Activated naive CD4-positive, alpha-beta T cell treated with Interleukin-2 at 50 U/mL for 16 hours (primary cell): ENCODE data around the gene NELL1.
"Not testable (repeated sequence)": the region's sequence is repeated elsewhere in the genome, so short reads cannot be mapped to it uniquely, and the experiment has no call there.

Experiments
- DNase-seq: peaks from one replicate; pipeline ENCODE4 v3.0.0-alpha.2; 2020

Gene NELL1

GRCh38 chr11:21132146-21132720, 462.8 kb downstream of the NELL1 start:
- no peak for DNase-seq

GRCh38 chr11:21133244-21133643, 463.9 kb downstream of the NELL1 start:
- DNase-seq, result no peak

- no peak for DNase-seq
Measured at GRCh38 chr11:21133722-21134121, 464.3 kb downstream of the NELL1 start.

- DNase-seq, result no peak
Measured at GRCh38 chr11:21137803-21138202, 468.4 kb downstream of the NELL1 start.

GRCh38 chr11:21141557-21141956, 472.2 kb downstream of the NELL1 start:
- DNase-seq, result not testable (repeated sequence)

GRCh38 chr11:21142007-21142406, 472.6 kb downstream of the NELL1 start:
- no peak for DNase-seq

GRCh38 chr11:21144531-21144930, 475.1 kb downstream of the NELL1 start:
- no peak for DNase-seq

- DNase-seq, result no peak
Measured at GRCh38 chr11:21148376-21148775, 479.0 kb downstream of the NELL1 start.

- DNase-seq, result no peak
Measured at GRCh38 chr11:21160140-21160539, 490.8 kb downstream of the NELL1 start.

GRCh38 chr11:21169639-21170038, 500.3 kb downstream of the NELL1 start:
- DNase-seq, result no peak

- no peak for DNase-seq
Measured at GRCh38 chr11:21173476-21173875, 504.1 kb downstream of the NELL1 start.

- no peak for DNase-seq
Measured at GRCh38 chr11:21174781-21175180, 505.4 kb downstream of the NELL1 start.

GRCh38 chr11:21177379-21177778, 508.0 kb downstream of the NELL1 start:
- no peak for DNase-seq

GRCh38 chr11:21179770-21180169, 510.4 kb downstream of the NELL1 start:
- no peak for DNase-seq

GRCh38 chr11:21180182-21180581, 510.8 kb downstream of the NELL1 start:
- no peak for DNase-seq

GRCh38 chr11:21185959-21186358, 516.6 kb downstream of the NELL1 start:
- no peak for DNase-seq

GRCh38 chr11:21190181-21190580, 520.8 kb downstream of the NELL1 start:
- DNase-seq, result no peak

- no peak for DNase-seq
Measured at GRCh38 chr11:21195995-21196394, 526.6 kb downstream of the NELL1 start.

- DNase-seq, result no peak
Measured at GRCh38 chr11:21198498-21198897, 529.1 kb downstream of the NELL1 start.

GRCh38 chr11:21205205-21205604, 535.8 kb downstream of the NELL1 start:
- DNase-seq, result no peak

- DNase-seq, result no peak
Measured at GRCh38 chr11:21225860-21226259, 556.5 kb downstream of the NELL1 start.

GRCh38 chr11:21229224-21229623, 559.8 kb downstream of the NELL1 start:
- DNase-seq, result no peak

- DNase-seq, result no peak
Measured at GRCh38 chr11:21250196-21250595, 580.8 kb downstream of the NELL1 start.

- no peak for DNase-seq
Measured at GRCh38 chr11:21254055-21254454, 584.7 kb downstream of the NELL1 start.

- no peak for DNase-seq
Measured at GRCh38 chr11:21254790-21255189, 585.4 kb downstream of the NELL1 start.

- no peak for DNase-seq
Measured at GRCh38 chr11:21257461-21257860, 588.1 kb downstream of the NELL1 start.
